HCT116 (cell line): ENCODE measurements around the gene FGF19. TPM values are rescaled to one million over a fixed set of nuclear protein-coding genes. Genes with fewer than 3 reads are reported as not detected.
A peak's percentile ranks its signal among the peaks of the same experiment; 100 is the strongest.

Experiments used
- ATAC-seq: fragments of 200-7000 bp; cut with Tn5 transposase; 2 replicates; pipeline ENCODE4 v1.9.1; 2020; ENCODE audit warnings: mild to moderate bottlenecking, moderate library complexity
- BruUV-seq: library from RNA; stranded (reverse); fragments of 400-500 nt; replicated peaks from 2 replicates; lab custom pipeline; 2021; lab: Mats Ljungman, UMichigan
- CTCF ChIA-PET: fragments of 300-600 bp; sonication (Branson Sonifier 250); formaldehyde crosslinking; loops from one replicate; lab custom pipeline; 2021; ENCODE audit warnings: antibody characterized with exemption; lab: Charles Lee
- POLR2A ChIA-PET: fragments of 300-600, 350-600 bp; sonication (Branson Sonifier 250); formaldehyde crosslinking; loops from one replicate; lab custom pipeline; 2021; ENCODE audit warnings: antibody characterized with exemption; lab: Charles Lee
- RAD21 ChIA-PET, 2 experiments: fragments of 300-600 bp; sonication (Branson Sonifier 250); formaldehyde crosslinking; loops; one replicate each; lab custom pipeline; 2023; ENCODE audit warnings: low total read pairs in 2 of 2; ENCODE audit not compliant: uncharacterized antibody in 2 of 2, unreplicated experiment in 2 of 2, low non-redundant PET in 1 of 2; lab: Charles Lee
- DNase-seq: peaks from one replicate; pipeline ENCODE4 v3.0.0-alpha.2; 2010; ENCODE audit warnings: low read depth, low spot score
- H2AFZ ChIP-seq: fragments of 200-600 bp; shearing (Covaris generic), sonication (generic); 2 replicates; pipeline ENCODE4 v1.6.1; 2017; ENCODE audit warnings: low read depth, mixed run types, mixed read lengths, antibody characterized with exemption, low read length; ENCODE audit not compliant: poor library complexity, severe bottlenecking
- H3K27ac ChIP-seq: 2 replicates; pipeline ENCODE4 v1.5.1; 2012; ENCODE audit warnings: low read depth, low read length
- H3K27me3 ChIP-seq: fragments of 200-600 bp; sonication (generic); 2 replicates; pipeline ENCODE4 v1.6.1; 2016; ENCODE audit warnings: mixed run types, low read length, mixed read lengths; ENCODE audit not compliant: insufficient read depth
- H3K36me3 ChIP-seq, 2 experiments: fragments of 200-500 bp in 1 of 2; fragments of 200-600 bp in 1 of 2; sonication (Bioruptor generic) in 1 of 2; sonication (generic) in 1 of 2; 2 replicates each; pipeline versions ENCODE4 v1.5.1 to v1.6.1; 2014 to 2016; ENCODE audit warnings: low read length in 2 of 2, inconsistent platforms in 1 of 2, mixed read lengths in 1 of 2, mixed run types in 1 of 2; ENCODE audit not compliant: insufficient read depth in 2 of 2, control insufficient read depth in 1 of 2
- H3K4me1 ChIP-seq, 2 experiments: fragments of 200-600 bp in 1 of 2; sonication (generic) in 1 of 2; 2 replicates each; pipeline versions ENCODE4 v1.5.1 to v1.6.1; 2012 to 2017; ENCODE audit warnings: low read length in 2 of 2, inconsistent platforms in 1 of 2, mild to moderate bottlenecking in 1 of 2, mixed read lengths in 1 of 2, mixed run types in 1 of 2, moderate library complexity in 1 of 2; ENCODE audit not compliant: insufficient read depth in 2 of 2, control insufficient read depth in 1 of 2
- H3K4me2 ChIP-seq: fragments of 200-600 bp; sonication (generic); 2 replicates; pipeline ENCODE4 v1.6.1; 2017; ENCODE audit warnings: mixed run types, low read length, mixed read lengths
- H3K4me3 ChIP-seq, 2 experiments: fragments of 200-600 bp in 1 of 2; sonication (generic) in 1 of 2; replicated peaks in 1 of 2; 2 replicates each; pipeline ENCODE4 v1.5.1; 2011 to 2016; ENCODE audit warnings: low read length in 2 of 2, control low read depth in 1 of 2, low read depth in 1 of 2, mild to moderate bottlenecking in 1 of 2, mixed read lengths in 1 of 2, mixed run types in 1 of 2
- H3K79me2 ChIP-seq: fragments of 200-600 bp; sonication (generic); 2 replicates; pipeline ENCODE4 v1.6.1; 2017; ENCODE audit warnings: mild to moderate bottlenecking, mixed run types, low read length, moderate library complexity, mixed read lengths; ENCODE audit not compliant: insufficient read depth
- H3K9ac ChIP-seq: fragments of 200-600 bp; sonication (generic); 2 replicates; pipeline ENCODE4 v1.6.1; 2016; ENCODE audit warnings: low read length, mixed read lengths
- H3K9me2 ChIP-seq: fragments of 200-600 bp; sonication (generic), shearing (Covaris generic); 2 replicates; pipeline ENCODE4 v1.6.1; 2017; ENCODE audit warnings: mixed run types, mild to moderate bottlenecking, moderate library complexity; ENCODE audit not compliant: insufficient read depth
- H3K9me3 ChIP-seq, 2 experiments: fragments of 200-500 bp in 1 of 2; fragments of 200-600 bp in 1 of 2; sonication (Bioruptor generic) in 1 of 2; sonication (generic) in 1 of 2; 2 replicates each; pipeline ENCODE4 v1.6.1; 2014 to 2017; ENCODE audit warnings: low read length in 2 of 2, mixed read lengths in 2 of 2, inconsistent platforms in 1 of 2, low read depth in 1 of 2, mild to moderate bottlenecking in 1 of 2, mixed run types in 1 of 2, moderate library complexity in 1 of 2; ENCODE audit not compliant: control insufficient read depth in 1 of 2, insufficient read depth in 1 of 2
- H4K20me1 ChIP-seq: fragments of 200-600 bp; sonication (generic), shearing (Covaris generic); 2 replicates; pipeline ENCODE4 v1.6.1; 2017; ENCODE audit warnings: mixed run types, mild to moderate bottlenecking, moderate library complexity; ENCODE audit not compliant: insufficient read depth
- CBX3 ChIP-seq: IDR thresholded peaks from 2 replicates; pipeline ENCODE4 v1.6.1; 2012; ENCODE audit warnings: low read depth
- CEBPB ChIP-seq: IDR thresholded peaks from 2 replicates; pipeline ENCODE4 v1.6.1; 2012; ENCODE audit warnings: low read depth
- POLR2AphosphoS5 ChIP-seq: IDR thresholded peaks from 2 replicates; pipeline ENCODE4 v1.6.1; 2011; ENCODE audit warnings: mild to moderate bottlenecking, low read depth, low read length, moderate library complexity
- RAD21 ChIP-seq: IDR thresholded peaks from 2 replicates; pipeline ENCODE4 v1.6.1; 2012; ENCODE audit warnings: low read depth, mild to moderate bottlenecking
- SP1 ChIP-seq: IDR thresholded peaks from 2 replicates; pipeline ENCODE4 v1.6.1; 2012; ENCODE audit warnings: low read depth
- YY1 ChIP-seq: IDR thresholded peaks from 2 replicates; pipeline ENCODE4 v1.6.1; 2011; ENCODE audit warnings: low read length, low read depth, moderate library complexity, mild to moderate bottlenecking; ENCODE audit not compliant: insufficient replicate concordance; ENCODE audit errors: extremely low read depth
- intact Hi-C: fragments of 100-400 bp; cut with micrococcal nuclease; formaldehyde crosslinking; loops from 2 replicates; pipeline ENCODE4 v1.10.0; 2022
- total RNA-seq: library from RNA; stranded (reverse); gene quantifications from one replicate; pipeline ENCODE4 v1.2.1, GENCODE V29; 2021; ENCODE audit not compliant: unreplicated experiment
- TF ChIP-seq, protein P1 (sequence below), 3 experiments: fragments of 200-600 bp in 1 of 3; sonication (generic) in 1 of 3; IDR thresholded peaks in 2 of 3; conservative IDR thresholded peaks in 1 of 3; 2 replicates each; pipeline ENCODE4 v1.5.1; 2012 to 2017; ENCODE audit warnings: low read depth in 2 of 3, low read length in 2 of 3, antibody characterized with exemption in 1 of 3, borderline replicate concordance in 1 of 3, control low read depth in 1 of 3, mild to moderate bottlenecking in 1 of 3, mixed read lengths in 1 of 3, mixed run types in 1 of 3, moderate library complexity in 1 of 3; ENCODE audit not compliant: insufficient read depth in 1 of 3

Gene FGF19
- total RNA-seq, 1 experiment from 2014 or later, result 37.5 TPM

- POLR2A ChIA-PET, result interaction anchor here (1.1 kb wide), 1 partner anchor 20 kb away, joined by 3 read pairs; no protein-coding TSS in a partner anchor
- Histone ChIP-seq H3K36me3 (no peaks in the 10 kb centered on the region), H3K4me3 (no peak overlapping the region), H2AFZ (no peak overlapping the region), H3K79me2 (no peaks in the 10 kb centered on the region), H3K27ac (no peak overlapping the region), H3K27me3 (no peaks in the 10 kb centered on the region), H3K4me1 (peaks cover 43 to 56% of the 10 kb centered on the region in 2 experiments), H3K9me3 (no peaks in the 10 kb centered on the region; a peak in 1 of 4 replicates), H3K9me2 (no peaks in the 10 kb centered on the region), H3K9ac (no peak overlapping the region), H3K4me2 (no peak overlapping the region), H4K20me1 (no peaks in the 10 kb centered on the region)
- intact Hi-C loops, result no loop called here
- ATAC-seq, result no peak
- CTCF ChIA-PET, result no interaction called here
- no peak for TF ChIP-seq CEBPB
- no peak for TF ChIP-seq RAD21
- TF ChIP-seq, protein P1, sequence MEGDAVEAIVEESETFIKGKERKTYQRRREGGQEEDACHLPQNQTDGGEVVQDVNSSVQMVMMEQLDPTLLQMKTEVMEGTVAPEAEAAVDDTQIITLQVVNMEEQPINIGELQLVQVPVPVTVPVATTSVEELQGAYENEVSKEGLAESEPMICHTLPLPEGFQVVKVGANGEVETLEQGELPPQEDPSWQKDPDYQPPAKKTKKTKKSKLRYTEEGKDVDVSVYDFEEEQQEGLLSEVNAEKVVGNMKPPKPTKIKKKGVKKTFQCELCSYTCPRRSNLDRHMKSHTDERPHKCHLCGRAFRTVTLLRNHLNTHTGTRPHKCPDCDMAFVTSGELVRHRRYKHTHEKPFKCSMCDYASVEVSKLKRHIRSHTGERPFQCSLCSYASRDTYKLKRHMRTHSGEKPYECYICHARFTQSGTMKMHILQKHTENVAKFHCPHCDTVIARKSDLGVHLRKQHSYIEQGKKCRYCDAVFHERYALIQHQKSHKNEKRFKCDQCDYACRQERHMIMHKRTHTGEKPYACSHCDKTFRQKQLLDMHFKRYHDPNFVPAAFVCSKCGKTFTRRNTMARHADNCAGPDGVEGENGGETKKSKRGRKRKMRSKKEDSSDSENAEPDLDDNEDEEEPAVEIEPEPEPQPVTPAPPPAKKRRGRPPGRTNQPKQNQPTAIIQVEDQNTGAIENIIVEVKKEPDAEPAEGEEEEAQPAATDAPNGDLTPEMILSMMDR (IDR thresholded peaks at IDR 0.05 in 2 of 3, conservative IDR thresholded peaks at IDR 0.05 in 1 of 3; ENCODE audit: borderline replicate concordance in 1 of 3, insufficient read depth in 1 of 3, low read depth in 2 of 3, low read length in 2 of 3), result no peak
- RAD21 ChIA-PET, result no interaction called here
- BruUV-seq, result no TSS peak
- no peak for DNase-seq
Observed at GRCh38 chr11:69692422-69692821, 11.4 kb downstream of the FGF19 start.

- no peaks in the 10 kb centered on the region for H4K20me1 ChIP-seq
- H2AFZ ChIP-seq, result no peak overlapping the region
- H3K4me2 ChIP-seq, result no peak overlapping the region
- ChIA-PET RAD21 (no interaction called here), CTCF (interaction anchor here (1.5 kb wide), 1 partner anchor 222 kb away, joined by 4 read pairs; no protein-coding TSS in a partner anchor), POLR2A (interaction anchor here (0.7 to 1.5 kb wide), 3 partner anchors 9 to 21 kb away, joined by 3 to 5 read pairs (median 4); no protein-coding TSS in a partner anchor)
- no peaks in the 10 kb centered on the region for H3K9me2 ChIP-seq
- H3K9me3 ChIP-seq, result no peaks in the 10 kb centered on the region; a peak in 1 of 4 replicates
- intact Hi-C loops, result no loop called here
- no peak overlapping the region for H3K4me3 ChIP-seq
- H3K9ac ChIP-seq, result no peak overlapping the region
- no peak overlapping the region for H3K27ac ChIP-seq
- ATAC-seq (no peak), DNase-seq (peak; percentile 74)
- no peaks in the 10 kb centered on the region for H3K79me2 ChIP-seq
- peaks cover 33 to 56% of the 10 kb centered on the region in 2 experiments for H3K4me1 ChIP-seq
- no peaks in the 10 kb centered on the region for H3K27me3 ChIP-seq
- no TSS peak for BruUV-seq
- peak; percentile 45 for TF ChIP-seq SP1
- peak; percentile 24; the same call in 1 of the 2 replicates for TF ChIP-seq CBX3
- TF ChIP-seq POLR2AphosphoS5, result 0 out of 2 replicates have a peak, but pooled peaks have one; percentile 25
- no peak for TF ChIP-seq YY1
- peak; percentile 97 for TF ChIP-seq CEBPB
- no peaks in the 10 kb centered on the region for H3K36me3 ChIP-seq
Observed at GRCh38 chr11:69691463-69691862, 12.4 kb downstream of the FGF19 start.
